Activated CD4-positive, alpha-beta T cell treated with anti-CD3 and anti-CD28 coated beads, Interleukin-2, amount 50 U/mL, for 1 hour (primary cell): ENCODE results near the gene DMGDH.
A peak's percentile ranks its signal among the peaks of the same experiment; 100 is the strongest.

Experiments used
- DNase-seq: peaks from one replicate; pipeline ENCODE4 v3.0.0-alpha.2; 2020

Gene DMGDH

GRCh38 chr5:79059674-79060073, 9.8 kb downstream of the DMGDH start:
- no peak for DNase-seq

DNA sequence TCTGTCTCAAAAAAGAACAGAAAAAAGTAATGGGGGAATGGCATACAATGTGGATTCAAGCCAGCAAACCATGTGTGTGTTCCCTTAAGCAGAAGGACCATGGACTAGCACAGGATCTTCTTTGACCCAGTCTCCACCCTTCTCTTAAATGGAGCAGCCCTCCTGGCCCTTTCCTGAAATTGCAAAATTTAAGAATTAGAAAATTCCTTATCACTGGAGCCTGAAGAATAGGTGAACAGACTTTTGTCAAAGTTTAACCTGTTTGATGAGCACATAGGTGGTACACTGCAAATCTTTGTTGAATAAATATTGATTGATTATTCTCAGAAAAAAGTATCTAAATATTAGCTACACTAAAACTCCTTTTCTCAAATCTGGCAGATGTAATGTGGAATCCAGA, 12.6 kb downstream of the DMGDH start:
- DNase-seq, result no peak

DNA sequence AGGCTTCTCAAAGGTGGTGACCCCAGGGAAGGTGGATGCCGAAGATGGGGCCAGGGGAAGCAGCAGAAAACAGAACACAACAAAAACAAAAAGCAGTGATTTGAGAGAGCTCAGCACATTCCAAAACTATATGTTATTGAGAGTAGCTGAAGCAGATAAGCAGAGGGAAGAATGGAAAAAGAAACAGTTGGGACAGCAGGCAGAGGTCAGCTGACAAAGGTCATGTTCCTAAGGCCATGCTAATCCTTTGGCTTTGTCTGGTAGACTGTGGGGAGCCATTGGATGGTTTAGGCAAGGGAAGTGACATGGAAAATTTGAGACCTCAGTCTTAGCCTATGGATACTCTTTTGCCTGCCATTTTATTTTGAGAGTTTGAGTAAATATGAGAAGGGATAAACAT, 14.5 kb downstream of the DMGDH start:
- DNase-seq, result no peak

GRCh38 chr5:79053321-79053720, 16.2 kb downstream of the DMGDH start:
- DNase-seq, result no peak

DNA sequence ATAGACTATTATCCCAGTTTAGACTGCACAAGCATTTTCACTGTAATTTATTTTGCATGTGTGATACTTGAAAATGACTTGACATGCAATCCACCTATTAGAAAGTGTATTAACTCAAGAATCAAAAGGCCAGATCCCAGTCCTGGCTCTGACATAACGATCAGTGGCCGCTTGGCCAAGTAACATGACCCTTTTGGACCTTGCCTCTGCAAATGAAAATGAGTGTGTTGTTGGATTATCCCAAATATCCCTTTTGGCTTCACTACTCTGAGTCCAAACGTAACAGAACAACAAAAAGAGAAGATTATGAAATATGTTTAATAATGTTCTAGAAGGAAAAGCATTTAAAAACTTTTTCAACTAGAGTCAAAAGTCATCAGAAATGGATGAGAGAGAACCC, 19.0 kb downstream of the DMGDH start:
- DNase-seq, result no peak

DNA sequence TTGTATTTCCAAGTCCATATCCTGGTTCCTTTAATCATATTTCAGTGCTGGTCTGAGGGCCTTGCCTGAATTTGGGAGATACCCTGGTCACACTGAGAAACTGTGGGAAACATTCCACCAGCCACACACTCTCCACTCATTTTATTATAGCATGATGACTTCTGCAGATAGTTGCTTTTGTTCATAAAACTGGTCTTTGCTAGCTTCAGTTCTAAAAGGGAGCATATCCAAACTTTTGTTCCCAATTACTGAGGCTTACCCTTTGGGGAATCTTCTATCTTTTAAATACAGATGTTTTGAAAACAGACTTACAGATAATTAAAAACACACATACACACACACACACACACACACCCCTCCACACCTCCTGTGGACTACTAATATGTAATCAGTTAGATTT, 21.0 kb downstream of the DMGDH start:
- DNase-seq, result no peak

GRCh38 chr5:79047199-79047598, 22.3 kb downstream of the DMGDH start:
- no peak for DNase-seq

DNA sequence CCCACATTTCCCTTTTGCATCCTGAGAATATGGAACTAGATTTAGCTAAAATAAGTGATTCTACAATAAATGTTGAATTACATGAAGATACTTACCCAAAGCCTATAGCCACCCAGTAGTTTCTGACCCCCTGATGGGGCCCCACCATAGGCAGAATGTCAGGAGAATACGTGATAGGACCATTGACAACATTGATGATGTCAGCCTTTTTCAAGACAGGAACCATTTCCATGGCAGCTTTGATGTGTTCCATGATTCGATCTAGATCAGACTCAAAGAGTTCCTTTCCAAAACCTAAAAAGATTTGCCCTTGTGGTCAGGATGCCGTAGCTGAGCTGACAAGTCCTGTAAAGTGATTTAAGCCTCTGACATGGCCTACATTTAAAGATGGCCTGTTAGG, 27.3 kb downstream of the DMGDH start:
- DNase-seq, result no peak

- no peak for DNase-seq
Measured at GRCh38 chr5:79036769-79037168, 32.7 kb downstream of the DMGDH start.

- no peak for DNase-seq
Measured at GRCh38 chr5:79035237-79035636, 34.2 kb downstream of the DMGDH start.

DNA sequence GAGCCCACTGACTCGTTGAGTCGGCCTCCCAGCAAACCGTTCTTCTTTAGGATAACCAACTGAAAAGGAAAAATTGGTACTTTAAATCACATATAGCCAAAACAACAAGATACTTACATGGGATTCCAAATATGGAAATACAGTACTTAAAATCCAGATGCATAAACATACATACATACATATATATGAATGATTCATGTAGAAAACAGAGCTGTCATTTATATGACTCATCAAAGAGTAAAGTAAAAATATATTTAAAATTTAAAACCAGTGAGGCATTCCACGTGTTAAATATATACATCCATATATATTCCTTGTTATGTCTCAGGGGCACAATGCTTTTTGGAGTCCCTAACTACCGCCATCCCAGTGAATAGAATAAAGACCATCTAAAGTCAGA, 36.7 kb downstream of the DMGDH start:
- DNase-seq, result no peak

DNA sequence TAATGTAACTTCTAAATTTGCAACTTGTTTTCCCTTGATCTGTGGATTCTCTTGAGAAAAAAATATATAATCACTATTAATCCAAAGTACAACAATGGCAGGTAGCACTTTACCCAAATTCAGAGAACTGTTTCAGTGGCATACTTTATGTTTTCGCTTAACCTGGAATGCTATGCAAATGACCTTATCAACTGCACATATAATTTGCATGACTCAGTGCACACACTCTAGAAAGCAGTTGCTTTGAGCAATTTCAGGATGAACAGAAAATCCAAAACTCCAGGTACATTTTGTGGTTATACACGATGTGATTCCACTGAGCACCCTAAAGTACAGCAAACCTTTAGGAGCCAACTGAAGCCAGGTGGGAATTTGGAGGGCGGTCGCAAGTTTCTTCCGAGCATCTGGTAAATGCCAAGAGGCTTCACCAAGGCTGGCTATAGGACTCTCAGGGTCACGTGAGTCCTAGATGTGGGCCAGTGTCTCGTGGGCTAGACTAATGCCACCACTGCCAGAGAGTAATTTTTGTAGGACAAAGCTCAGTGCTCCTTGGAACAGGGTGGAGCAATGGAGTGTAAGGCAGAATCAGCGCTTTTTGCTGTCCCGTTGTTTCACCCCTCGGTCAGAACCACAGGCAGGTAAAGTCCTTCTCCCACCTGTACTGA, 37.3 kb downstream of the DMGDH start:
- no peak for DNase-seq

- DNase-seq, result no peak
Measured at GRCh38 chr5:79031485-79031867, 38.0 kb downstream of the DMGDH start.

DNA sequence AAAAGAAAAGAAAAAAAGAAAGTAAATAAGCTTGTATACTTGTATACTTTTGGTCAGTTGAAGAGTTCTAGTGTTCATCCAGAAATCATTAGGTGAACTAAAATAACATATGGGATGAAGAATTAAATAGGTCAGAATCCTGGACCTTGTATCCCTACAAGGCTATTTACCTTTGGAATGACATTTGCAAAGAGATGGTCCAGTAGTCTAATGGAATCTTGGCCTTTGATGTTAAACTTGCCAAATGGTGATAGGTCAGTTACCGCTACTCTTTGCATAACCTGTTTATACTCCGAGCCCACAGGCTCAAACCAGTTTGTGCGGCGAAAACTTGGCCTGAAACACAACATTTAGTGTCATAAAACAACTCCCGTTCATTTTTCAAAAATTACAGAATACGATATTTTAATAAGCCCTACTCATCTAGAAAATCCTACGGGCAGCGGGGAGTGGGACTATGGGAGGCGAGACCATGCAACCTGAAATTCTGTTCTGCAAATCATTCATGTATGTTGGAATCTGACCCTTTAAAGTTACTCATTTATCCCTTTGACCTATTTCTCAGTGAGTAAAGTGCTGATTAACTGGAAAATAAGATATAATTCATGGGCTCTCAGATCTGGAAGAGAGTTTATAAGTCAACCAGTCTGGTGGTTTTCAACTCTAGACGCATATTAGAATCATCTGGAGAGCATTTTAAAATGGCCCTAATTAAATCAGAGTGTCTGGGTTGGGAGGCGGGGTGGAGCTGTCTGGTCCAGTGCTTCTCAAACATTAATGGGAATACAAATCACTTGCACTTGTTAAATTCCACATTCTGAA, 38.6 kb downstream of the DMGDH start:
- DNase-seq, result no peak

DNA sequence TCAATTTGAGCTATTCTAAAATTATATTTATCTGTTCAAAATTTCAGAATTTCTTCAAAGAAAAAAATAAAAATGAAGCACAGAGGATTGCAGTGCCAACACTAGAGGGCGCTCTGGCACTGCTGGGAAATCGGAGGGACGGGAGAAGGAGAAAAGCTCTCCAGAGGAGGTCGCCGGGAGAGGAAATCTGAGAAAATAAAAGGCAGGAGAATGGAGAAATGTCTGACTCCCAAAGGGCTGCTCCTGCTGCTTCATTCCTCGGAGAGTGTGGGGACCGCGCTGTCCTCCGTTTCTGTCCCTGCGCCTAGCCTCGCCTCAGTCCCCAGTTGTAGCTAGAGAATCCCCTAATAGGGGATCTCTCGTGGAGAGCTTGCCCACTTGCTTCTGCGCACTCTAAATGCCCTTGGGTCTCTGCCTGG, 44.4 kb downstream of the DMGDH start:
- DNase-seq, result peak; percentile 46

DNA sequence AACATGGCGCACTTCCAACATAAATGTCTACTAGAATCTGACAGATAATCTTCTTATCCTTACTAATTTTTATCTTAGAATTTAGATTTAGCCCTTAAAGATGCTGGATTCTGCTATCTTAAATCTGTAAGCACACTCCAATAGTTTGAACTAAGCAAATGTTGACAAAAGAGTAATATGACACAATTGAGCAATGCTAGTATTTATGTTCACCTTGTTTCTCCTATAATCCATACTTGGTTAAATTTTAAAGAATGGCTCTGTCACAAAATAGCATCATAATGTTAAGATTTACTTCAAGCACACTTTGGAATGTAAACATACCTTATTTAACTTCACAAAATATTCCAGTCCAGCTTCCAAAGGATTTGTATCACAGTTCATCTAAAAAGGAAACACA, 45.5 kb downstream of the DMGDH start:
- no peak for DNase-seq

GRCh38 chr5:79023348-79023747, 46.1 kb downstream of the DMGDH start:
- no peak for DNase-seq

GRCh38 chr5:79022771-79023170, 46.7 kb downstream of the DMGDH start:
- no peak for DNase-seq

- DNase-seq, result no peak
Measured at GRCh38 chr5:79021753-79022152, 47.7 kb downstream of the DMGDH start.

GRCh38 chr5:79020861-79021561, 48.5 kb downstream of the DMGDH start:
- peak; percentile 12 for DNase-seq

GRCh38 chr5:79014631-79015030, 54.8 kb downstream of the DMGDH start:
- DNase-seq, result no peak

GRCh38 chr5:79011869-79012268, 57.6 kb downstream of the DMGDH start:
- no peak for DNase-seq

- no peak for DNase-seq
Measured at GRCh38 chr5:79011219-79011836, 58.1 kb downstream of the DMGDH start.

GRCh38 chr5:79008362-79008761, 61.1 kb downstream of the DMGDH start:
- DNase-seq, result no peak
